Neuronal stem cell (in vitro differentiated cells): Measurements from ENCODE around the gene BORCS8.

Source experiments
- DNase-seq: peaks from one replicate; pipeline ENCODE4 v3.0.0-alpha.2; 2013; ENCODE audit warnings: low spot score
- H2AFZ ChIP-seq: one replicate; pipeline ENCODE4 v1.6.1; 2013; ENCODE audit warnings: mild to moderate bottlenecking, low read length, inconsistent platforms
- H2AK5ac ChIP-seq: 2 replicates; pipeline ENCODE4 v1.6.1; 2013; ENCODE audit warnings: low read depth, mild to moderate bottlenecking, inconsistent platforms, low read length, moderate library complexity, mixed read lengths
- H2BK120ac ChIP-seq: 2 replicates; pipeline ENCODE4 v1.6.1; 2013; ENCODE audit warnings: low read depth, mild to moderate bottlenecking, inconsistent platforms, low read length, moderate library complexity, mixed read lengths
- H2BK12ac ChIP-seq: one replicate; pipeline ENCODE4 v1.6.1; 2013; ENCODE audit warnings: low read length, inconsistent platforms
- H2BK15ac ChIP-seq: 2 replicates; pipeline ENCODE4 v1.6.1; 2013; ENCODE audit warnings: mild to moderate bottlenecking, low read length, inconsistent platforms, mixed read lengths
- H2BK5ac ChIP-seq: one replicate; pipeline ENCODE4 v1.6.1; 2013; ENCODE audit warnings: inconsistent platforms, mild to moderate bottlenecking, low read length, moderate library complexity
- H3K14ac ChIP-seq: one replicate; pipeline ENCODE4 v1.6.1; 2013; ENCODE audit warnings: low read length, inconsistent platforms
- H3K18ac ChIP-seq: 2 replicates; pipeline ENCODE4 v1.6.1; 2013; ENCODE audit warnings: low read length, inconsistent platforms
- H3K23ac ChIP-seq: 2 replicates; pipeline ENCODE4 v1.6.1; 2013; ENCODE audit warnings: low read depth, mild to moderate bottlenecking, mixed read lengths, low read length, inconsistent platforms; ENCODE audit not compliant: poor library complexity
- H3K27ac ChIP-seq: replicated peaks from 3 replicates; pipeline ENCODE4 v1.5.1; 2013; ENCODE audit warnings: low read length, inconsistent platforms
- H3K27me3 ChIP-seq, 3 experiments: 2 replicates each; pipeline ENCODE4 v1.6.1; 2013; ENCODE audit warnings: low read length in 3 of 3, mild to moderate bottlenecking in 2 of 3, inconsistent platforms in 1 of 3, low read depth in 1 of 3, mixed read lengths in 1 of 3, moderate library complexity in 1 of 3; ENCODE audit not compliant: control insufficient read depth in 3 of 3, insufficient read depth in 3 of 3
- H3K36me3 ChIP-seq, 2 donors: replicated peaks in 1 of 2; 2 replicates each; pipeline ENCODE4 v1.6.1; 2013; ENCODE audit warnings: low read length in 2 of 2; ENCODE audit not compliant: control insufficient read depth in 2 of 2, insufficient read depth in 2 of 2
- H3K4ac ChIP-seq: 2 replicates; pipeline ENCODE4 v1.6.1; 2013; ENCODE audit warnings: inconsistent platforms, mild to moderate bottlenecking, low read length, moderate library complexity
- H3K4me1 ChIP-seq, 2 donors: 1 replicate in 1 of 2; 2 replicates in 1 of 2; pipeline ENCODE4 v1.6.1; 2013; ENCODE audit warnings: low read length in 2 of 2, low read depth in 1 of 2; ENCODE audit not compliant: control insufficient read depth in 2 of 2, insufficient read depth in 1 of 2
- H3K4me2 ChIP-seq: one replicate; pipeline ENCODE4 v1.6.1; 2013; ENCODE audit warnings: mild to moderate bottlenecking, low read length, inconsistent platforms; ENCODE audit not compliant: insufficient read depth, poor library complexity, severe bottlenecking
- H3K4me3 ChIP-seq, 2 donors: 2 replicates each; pipeline ENCODE4 v1.5.1; 2013; ENCODE audit warnings: low read length in 2 of 2, mild to moderate bottlenecking in 2 of 2, inconsistent platforms in 1 of 2, moderate library complexity in 1 of 2
- H3K79me1 ChIP-seq: one replicate; pipeline ENCODE4 v1.6.1; 2013; ENCODE audit warnings: low read depth, mild to moderate bottlenecking, inconsistent platforms, low read length, moderate library complexity
- H3K9ac ChIP-seq: one replicate; pipeline ENCODE4 v1.6.1; 2013; ENCODE audit warnings: mild to moderate bottlenecking, low read depth, low read length, inconsistent platforms; ENCODE audit not compliant: poor library complexity
- H3K9me3 ChIP-seq, 2 donors: replicated peaks in 1 of 2; 2 replicates each; pipeline versions ENCODE3 to v1.6.1; 2013; ENCODE audit warnings: low read length in 2 of 2, mild to moderate bottlenecking in 2 of 2, inconsistent platforms in 1 of 2, low read depth in 1 of 2, mixed read lengths in 1 of 2, moderate library complexity in 1 of 2; ENCODE audit not compliant: control insufficient read depth in 2 of 2, insufficient read depth in 1 of 2
- H4K8ac ChIP-seq: one replicate; pipeline ENCODE4 v1.6.1; 2013; ENCODE audit warnings: low read depth, mild to moderate bottlenecking, inconsistent platforms, low read length, moderate library complexity
- H4K91ac ChIP-seq: one replicate; pipeline ENCODE4 v1.6.1; 2013; ENCODE audit warnings: low read length, low read depth, mild to moderate bottlenecking, inconsistent platforms; ENCODE audit not compliant: poor library complexity
- WGBS, 2 donors: extraction: QIAGEN DNeasy Blood & Tissue Kit; methylation state at CpG; one replicate each; pipeline ENCODE4 v1.1.7; 2013; ENCODE audit warnings: missing lambda C conversion rate in 2 of 2, mixed read lengths in 1 of 2; ENCODE audit not compliant: insufficient read length in 2 of 2, insufficient replicate concordance in 1 of 2; ENCODE audit errors: extremely low coverage in 2 of 2; 5-methylcytosine and 5-hydroxymethylcytosine counted together

The BORCS8 gene

GRCh38 chr19:19206938-19207337 lies 15.0 kb upstream of the BORCS8 start:
- Histone ChIP-seq H3K4ac (no peak overlapping the region), H2BK12ac (no peak overlapping the region), H3K79me1 (peaks cover 2% of the 10 kb centered on the region)

GRCh38 chr19:19205416-19206410 lies 13.8 kb upstream of the BORCS8 start:
- no peak overlapping the region for H3K4me3 ChIP-seq
- H3K14ac ChIP-seq: no peak overlapping the region
- no peak overlapping the region for H2BK12ac ChIP-seq
- no peak overlapping the region for H2AK5ac ChIP-seq
- no peak overlapping the region for H3K9ac ChIP-seq
- peak overlapping the region; percentile 70 for H2AFZ ChIP-seq
- no peak overlapping the region for H4K8ac ChIP-seq
- H3K4me1 ChIP-seq: peaks cover 12 to 13% of the 10 kb centered on the region in 2 donors
- H3K36me3 ChIP-seq: peaks cover 10 to 20% of the 10 kb centered on the region in 2 donors
- peaks cover 2% of the 10 kb centered on the region for H3K79me1 ChIP-seq
- no peak overlapping the region for H3K27ac ChIP-seq
- no peak overlapping the region for H2BK15ac ChIP-seq
- H3K9me3 ChIP-seq: no peaks in the 10 kb centered on the region
- H3K23ac ChIP-seq: no peak overlapping the region
- WGBS, 2 donors: no CpG with 5 or more reads among the region's 14 CpGs
- H3K4ac ChIP-seq: no peak overlapping the region
- H3K18ac ChIP-seq: no peak overlapping the region
- H2BK5ac ChIP-seq: peak overlapping the region; percentile 49
- DNase-seq: no peak
- H2BK120ac ChIP-seq: no peak overlapping the region
- no peak overlapping the region for H3K4me2 ChIP-seq
- H4K91ac ChIP-seq: no peak overlapping the region
- H3K27me3 ChIP-seq: peaks cover 0 to 4% (median 0%) of the 10 kb centered on the region in 3 experiments

More at GRCh38 chr19:19206938-19207337, 15.0 kb upstream of the BORCS8 start:
- Histone ChIP-seq H2BK5ac (no peak overlapping the region), H3K18ac (peak overlapping the region; percentile 44), H2BK120ac (no peak overlapping the region), H3K36me3 (peaks cover 7 to 11% of the 10 kb centered on the region in 2 donors), H3K4me1 (peaks cover 13 to 15% of the 10 kb centered on the region in 2 donors), H3K9ac (no peak overlapping the region), H3K23ac (peak overlapping the region; percentile 62), H3K14ac (no peak overlapping the region), H3K4me2 (no peak overlapping the region), H3K27me3 (peaks cover 0 to 9% (median 0%) of the 10 kb centered on the region in 3 experiments), H3K27ac (no peak overlapping the region), H4K8ac (no peak overlapping the region), H2BK15ac (no peak overlapping the region), H4K91ac (no peak overlapping the region), H3K9me3 (peaks cover 0 to 4% of the 10 kb centered on the region in 2 donors), H3K4me3 (peak overlapping the region in 1 of 2 donors; percentile 25), H2AK5ac (no peak overlapping the region), H2AFZ (no peak overlapping the region)
- no peak for DNase-seq
- WGBS, 2 donors: no CpG with 5 or more reads among the region's 5 CpGs

- H3K23ac ChIP-seq: no peak overlapping the region
- no peak overlapping the region for H3K4me3 ChIP-seq
- H4K91ac ChIP-seq: no peak overlapping the region
- H4K8ac ChIP-seq: no peak overlapping the region
- peaks cover 14 to 28% of the 10 kb centered on the region in 2 donors for H3K36me3 ChIP-seq
- peaks cover 12 to 13% of the 10 kb centered on the region in 2 donors for H3K4me1 ChIP-seq
- H3K27me3 ChIP-seq: peaks cover 0 to 2% (median 0%) of the 10 kb centered on the region in 3 experiments
- peaks cover 4% of the 10 kb centered on the region for H3K79me1 ChIP-seq
- no peak overlapping the region for H3K14ac ChIP-seq
- no peak overlapping the region for H3K27ac ChIP-seq
- H2AK5ac ChIP-seq: no peak overlapping the region
- H2BK5ac ChIP-seq: peak overlapping the region; percentile 3
- H3K9me3 ChIP-seq: no peaks in the 10 kb centered on the region
- H3K4ac ChIP-seq: no peak overlapping the region
- H2AFZ ChIP-seq: no peak overlapping the region
- no peak overlapping the region for H3K18ac ChIP-seq
- no peak for DNase-seq
- no peak overlapping the region for H3K4me2 ChIP-seq
- no peak overlapping the region for H2BK15ac ChIP-seq
- WGBS, 2 donors: no CpG with 5 or more reads among the region's 13 CpGs
- H2BK120ac ChIP-seq: no peak overlapping the region
- H3K9ac ChIP-seq: no peak overlapping the region
- no peak overlapping the region for H2BK12ac ChIP-seq
Measured at GRCh38 chr19:19204181-19204580, 12.2 kb upstream of the BORCS8 start.
